Measurements from ENCODE around the gene METAP1. TPM values are rescaled to one million over a fixed set of nuclear protein-coding genes. Genes with fewer than 3 reads are reported as not detected.

METAP1 gene
- total and polyA plus RNA-seq, 2 of the 8 experiments (the other 6 are each of a cell fraction or from before 2014, with no cell fraction given): 50.6 to 85.2 TPM

DNA sequence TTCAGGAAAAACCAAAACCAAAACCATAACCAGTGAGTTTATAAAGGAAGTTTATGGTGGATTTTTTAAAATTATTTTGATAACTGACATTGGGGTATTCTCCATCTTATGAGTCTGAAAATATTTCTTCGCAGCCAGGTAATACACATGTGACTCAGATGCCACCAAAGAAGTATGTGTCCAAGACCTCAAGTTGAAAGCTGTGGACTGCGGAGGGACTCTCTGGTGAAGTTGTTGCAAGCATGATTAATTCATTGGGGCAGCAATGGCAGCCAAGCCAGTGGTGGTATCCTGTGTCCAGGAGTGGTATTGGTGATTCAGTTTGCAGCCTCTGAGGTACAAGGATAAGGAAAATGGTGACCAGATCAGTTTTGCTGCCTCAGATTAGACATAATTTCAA lies 107.1 kb downstream of the METAP1 start (continued):
- TF ChIP-seq EZH2 (IDR thresholded peaks at IDR 0.05; ENCODE audit: low read depth, low read length, severe bottlenecking) (no peak), CHD2 (IDR thresholded peaks at IDR 0.05; ENCODE audit: low read length) (no peak)
